Femur (tissue), 1 donor: ENCODE measurements around the gene ATXN10.
A peak's percentile ranks its signal among the peaks of the same experiment; 100 is the strongest.

ENCODE experiments used
- DNase-seq: peaks from one replicate; pipeline ENCODE4 v3.0.0-alpha.2; 2017

Gene ATXN10

GRCh38 chr22:45882881-45883810, 211.5 kb downstream of the ATXN10 start:
- peak; percentile 18 for DNase-seq

GRCh38 chr22:45883811-45884170, 212.2 kb downstream of the ATXN10 start:
- peak; percentile 18 for DNase-seq

GRCh38 chr22:45884201-45885062, 212.8 kb downstream of the ATXN10 start:
- peak; percentile 13 for DNase-seq

GRCh38 chr22:45885171-45885840, 213.7 kb downstream of the ATXN10 start:
- peak; percentile 18 for DNase-seq

- DNase-seq = peak; percentile 16
These were observed 214.3 kb downstream of the ATXN10 start for GRCh38 chr22:45885941-45886395.

GRCh38 chr22:45886540-45886939, 214.9 kb downstream of the ATXN10 start:
- peak; percentile 8 for DNase-seq

GRCh38 chr22:45887202-45888131, 215.8 kb downstream of the ATXN10 start:
- peak; percentile 23 for DNase-seq

- peak; percentile 16 for DNase-seq
These were observed 216.8 kb downstream of the ATXN10 start for GRCh38 chr22:45888221-45889092.

GRCh38 chr22:45889093-45889538, 217.5 kb downstream of the ATXN10 start:
- no peak for DNase-seq

- peak; percentile 15 for DNase-seq
These were observed 218.1 kb downstream of the ATXN10 start for GRCh38 chr22:45889539-45890350.

GRCh38 chr22:45890351-45890635, 218.7 kb downstream of the ATXN10 start:
- peak; percentile 4 for DNase-seq

- no peak for DNase-seq
These were observed 219.4 kb downstream of the ATXN10 start for GRCh38 chr22:45891021-45891421.

GRCh38 chr22:45891471-45891995, 219.9 kb downstream of the ATXN10 start:
- no peak for DNase-seq

- no peak for DNase-seq
These were observed 220.5 kb downstream of the ATXN10 start for GRCh38 chr22:45891996-45892621.

- DNase-seq = no peak
These were observed 221.2 kb downstream of the ATXN10 start for GRCh38 chr22:45892681-45893461.

GRCh38 chr22:45893516-45893915, 221.9 kb downstream of the ATXN10 start:
- no peak for DNase-seq
